Epithelial cell of esophagus (primary cell): Measurements from ENCODE around the gene ENTPD3.

Experiments used
- DNase-seq: peaks from one replicate; pipeline ENCODE4 v3.0.0; 2010; ENCODE audit warnings: low read depth
- H3K4me3 ChIP-seq: 2 replicates; pipeline ENCODE4 v1.5.1; 2011; ENCODE audit warnings: mild to moderate bottlenecking, low read length, control low read depth
- CTCF ChIP-seq: IDR thresholded peaks from 2 replicates; pipeline ENCODE4 v1.5.1; 2011; ENCODE audit warnings: low read depth, mild to moderate bottlenecking, low read length, control low read depth, inconsistent platforms; ENCODE audit not compliant: insufficient read depth; ENCODE audit errors: missing control alignments

ENTPD3 gene

GRCh38 chr3:40452057-40452456 lies 65.1 kb downstream of the ENTPD3 start:
- no peak for DNase-seq
- TF ChIP-seq CTCF: no peak
- H3K4me3 ChIP-seq: peak overlapping the region; percentile 80

GRCh38 chr3:40452562-40452875 lies 65.5 kb downstream of the ENTPD3 start:
- no peak for TF ChIP-seq CTCF
- peak overlapping the region; percentile 80 for H3K4me3 ChIP-seq
- DNase-seq: no peak

DNA sequence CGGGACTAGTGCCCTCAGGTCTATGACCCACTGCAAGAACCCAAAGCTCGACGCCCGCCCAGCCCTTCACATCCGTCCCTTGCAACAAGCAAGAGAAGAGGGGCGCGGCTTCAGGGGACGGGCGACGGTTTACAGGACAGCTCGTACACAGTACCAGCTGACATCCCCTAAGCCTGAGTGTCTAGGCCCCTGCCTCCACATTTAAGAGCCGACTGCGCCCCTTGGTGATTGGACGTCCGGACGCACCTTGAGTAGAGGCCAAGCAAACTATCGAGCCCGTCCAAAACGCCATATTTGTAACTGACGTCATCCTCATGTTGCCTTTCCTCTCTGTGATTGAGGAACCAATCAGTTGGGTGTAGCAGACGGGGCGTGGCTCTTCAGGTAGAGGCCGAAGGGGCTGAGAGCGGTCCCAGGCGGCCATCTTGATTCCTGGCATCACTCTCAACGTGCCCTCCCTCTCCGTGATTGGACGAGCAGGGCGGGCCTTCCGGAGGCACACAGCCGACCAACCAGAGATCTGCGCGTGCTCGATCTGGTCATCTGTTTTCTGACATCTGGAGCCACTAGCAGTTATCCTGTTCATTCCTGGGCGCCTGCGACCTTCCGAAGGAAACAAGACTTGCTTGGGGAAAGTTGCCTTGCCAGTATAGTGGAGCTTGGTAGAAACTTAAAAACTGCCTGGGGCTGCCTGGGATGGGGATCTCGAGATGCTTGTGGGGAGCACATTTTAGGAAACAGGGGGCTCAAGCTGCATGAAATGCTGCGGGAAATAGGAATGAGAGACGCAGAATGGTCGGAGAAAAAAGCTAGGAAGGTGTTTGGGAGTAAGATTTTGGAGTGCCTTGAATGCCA lies 66.1 kb downstream of the ENTPD3 start:
- H3K4me3 ChIP-seq: peak overlapping the region; percentile 80
- peak; percentile 99 for DNase-seq
- no peak for TF ChIP-seq CTCF

GRCh38 chr3:40453933-40454332 lies 66.9 kb downstream of the ENTPD3 start:
- H3K4me3 ChIP-seq: peak overlapping the region; percentile 80

GRCh38 chr3:40455328-40455727 lies 68.3 kb downstream of the ENTPD3 start:
- DNase-seq: no peak
- no peak overlapping the region for H3K4me3 ChIP-seq
- no peak for TF ChIP-seq CTCF

More at GRCh38 chr3:40453933-40454332, 66.9 kb downstream of the ENTPD3 start:
- no peak for DNase-seq
- TF ChIP-seq CTCF: no peak

GRCh38 chr3:40456279-40456939 lies 69.4 kb downstream of the ENTPD3 start:
- DNase-seq: no peak
- H3K4me3 ChIP-seq: peak overlapping the region; percentile 99
- TF ChIP-seq CTCF: no peak
